GM23248 (cell line): ENCODE data around the gene IRF8.

Experiments used
- EZH2 ChIP-seq: fragments of 200-600 bp; sonication (generic); IDR thresholded peaks from 2 replicates; pipeline ENCODE4 v1.6.1; 2018; ENCODE audit warnings: antibody characterized with exemption, mild to moderate bottlenecking; ENCODE audit not compliant: insufficient read depth, poor library complexity, severe bottlenecking
- EZH2phosphoT487 ChIP-seq: fragments of 200-600 bp; sonication (generic); IDR thresholded peaks from 2 replicates; pipeline ENCODE4 v1.6.1; 2018; ENCODE audit warnings: antibody characterized with exemption, moderate library complexity, mild to moderate bottlenecking, low read depth; ENCODE audit not compliant: insufficient read depth

- TF ChIP-seq EZH2 (no peak), EZH2phosphoT487 (no peak)
These were observed 18.8 kb upstream of the IRF8 start for GRCh38 chr16:85879975-85880831.
